ENCODE results near the gene TRIM23.

GRCh38 chr5:65577141-65577540 is 47.0 kb downstream of the TRIM23 start:
- TF ChIP-seq CTCF (IDR thresholded peaks at IDR 0.05) (no peak), POLR2A (IDR thresholded peaks at IDR 0.05) (no peak)
